Skeletal muscle tissue (tissue), 4 donors: ENCODE measurements around the gene DACT1. TPM values are rescaled to one million over a fixed set of nuclear protein-coding genes. Genes with fewer than 3 reads are reported as not detected.

Source experiments
- H3K27ac ChIP-seq: one replicate; pipeline ENCODE4 v1.7.0; 2013; ENCODE audit warnings: mild to moderate bottlenecking, low read depth, low read length, inconsistent platforms
- H3K27me3 ChIP-seq, 3 donors: one replicate each; pipeline ENCODE4 v1.7.0; 2013; ENCODE audit warnings: low read length in 3 of 3; ENCODE audit not compliant: control insufficient read depth in 3 of 3, insufficient read depth in 3 of 3
- H3K36me3 ChIP-seq, 3 donors: one replicate each; pipeline ENCODE4 v1.7.0; 2013; ENCODE audit warnings: low read length in 3 of 3; ENCODE audit not compliant: control insufficient read depth in 3 of 3, insufficient read depth in 3 of 3
- H3K4me1 ChIP-seq, 3 donors: one replicate each; pipeline ENCODE4 v1.7.0; 2013; ENCODE audit warnings: low read length in 3 of 3, mild to moderate bottlenecking in 3 of 3; ENCODE audit not compliant: control insufficient read depth in 3 of 3, insufficient read depth in 3 of 3
- H3K4me3 ChIP-seq, 3 donors: one replicate each; pipeline ENCODE4 v1.7.0; 2013; ENCODE audit warnings: low read length in 3 of 3
- H3K9ac ChIP-seq, 3 donors: one replicate each; pipeline ENCODE4 v1.7.0; 2013; ENCODE audit warnings: low read length in 3 of 3, mild to moderate bottlenecking in 3 of 3, moderate library complexity in 2 of 3, low read depth in 1 of 3
- H3K9me3 ChIP-seq, 3 donors: one replicate each; pipeline ENCODE4 v1.7.0; 2013; ENCODE audit warnings: low read length in 3 of 3; ENCODE audit not compliant: control insufficient read depth in 3 of 3
- total RNA-seq: library from RNA; depleted of rRNA; stranded (reverse); fragments of >200 nt; gene quantifications from one replicate; pipeline ENCODE4 v1.2.3, GENCODE V29; 2014
- donor health status: Osteomylitis.

Gene DACT1
- total RNA-seq, 1 donor from 2014 or later: 32.4 TPM

DNA sequence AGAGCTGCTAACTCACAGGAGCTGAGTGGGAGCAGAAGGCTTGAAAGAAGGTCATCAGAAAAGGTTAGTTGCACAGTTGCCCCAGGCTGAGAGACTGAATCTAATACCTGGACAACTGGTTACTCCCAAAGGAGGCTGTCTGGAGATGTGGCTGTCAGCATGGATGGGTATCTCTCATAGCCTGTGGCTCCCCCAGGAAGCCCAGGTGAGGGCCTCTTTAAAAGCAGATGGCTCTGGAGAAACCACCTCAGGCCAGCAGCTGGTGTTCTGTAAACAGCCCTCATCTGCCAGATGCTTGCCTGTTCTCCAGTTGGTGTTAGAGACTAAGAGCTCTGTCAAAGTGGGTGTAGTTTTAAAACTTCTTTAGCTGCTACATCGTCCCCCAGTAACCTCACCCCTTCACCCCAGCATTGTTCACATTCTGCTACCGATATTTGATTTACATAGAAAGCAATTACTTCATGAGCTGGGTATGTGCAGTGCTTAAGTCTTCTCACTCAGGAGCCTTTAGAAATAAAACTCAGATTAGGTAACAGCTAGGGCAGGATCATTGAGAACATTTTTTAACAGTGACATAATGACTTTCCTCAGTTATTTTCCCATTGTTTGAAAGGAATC is 25.8 kb downstream of the DACT1 start:
- no peaks in the 10 kb centered on the region for H3K9me3 ChIP-seq
- H3K27ac ChIP-seq: no peak overlapping the region
- H3K27me3 ChIP-seq: no peaks in the 10 kb centered on the region
- no peaks in the 10 kb centered on the region for H3K4me1 ChIP-seq
- H3K36me3 ChIP-seq: no peaks in the 10 kb centered on the region
- no peak overlapping the region for H3K4me3 ChIP-seq
- no peak overlapping the region for H3K9ac ChIP-seq

DNA sequence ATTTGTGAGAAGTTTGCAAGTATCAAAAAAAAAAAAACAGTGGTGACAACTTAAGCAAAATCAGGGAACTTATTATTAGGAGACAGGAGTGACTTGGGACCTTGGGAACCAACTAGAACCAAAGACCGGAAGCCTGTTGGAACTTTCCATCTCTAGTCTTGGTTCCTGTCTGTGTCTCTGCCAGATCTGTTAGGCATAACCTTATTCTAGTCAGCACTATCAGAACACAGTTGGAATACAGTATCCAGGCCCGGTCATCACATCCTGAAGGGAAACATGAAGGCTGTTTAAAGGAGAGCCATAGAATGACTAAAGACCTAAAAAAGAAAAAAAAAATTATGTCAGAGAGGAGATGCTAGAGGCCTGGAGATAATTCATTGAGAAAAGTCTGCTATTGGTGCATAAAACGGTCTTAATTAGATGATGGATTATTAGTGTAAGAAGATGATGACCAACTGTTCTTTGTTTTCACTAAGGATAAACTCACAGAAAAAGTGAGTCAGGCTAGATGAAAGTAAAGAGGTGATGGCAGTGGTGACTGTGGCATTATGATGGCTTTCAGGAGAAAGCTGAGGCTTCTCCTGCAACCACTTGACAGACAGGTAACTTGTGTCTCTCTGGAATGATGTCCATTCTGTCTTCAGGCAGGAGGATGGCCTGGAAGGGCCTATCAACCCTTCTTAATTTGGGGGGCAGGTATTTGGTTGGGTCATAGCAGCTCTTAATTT is 28.2 kb downstream of the DACT1 start:
- Histone ChIP-seq H3K27me3 (no peaks in the 10 kb centered on the region), H3K27ac (no peak overlapping the region), H3K9ac (no peak overlapping the region), H3K4me1 (peaks cover 0 to 6% (median 0%) of the 10 kb centered on the region in 3 donors), H3K4me3 (no peak overlapping the region), H3K9me3 (no peaks in the 10 kb centered on the region), H3K36me3 (no peaks in the 10 kb centered on the region)

DNA sequence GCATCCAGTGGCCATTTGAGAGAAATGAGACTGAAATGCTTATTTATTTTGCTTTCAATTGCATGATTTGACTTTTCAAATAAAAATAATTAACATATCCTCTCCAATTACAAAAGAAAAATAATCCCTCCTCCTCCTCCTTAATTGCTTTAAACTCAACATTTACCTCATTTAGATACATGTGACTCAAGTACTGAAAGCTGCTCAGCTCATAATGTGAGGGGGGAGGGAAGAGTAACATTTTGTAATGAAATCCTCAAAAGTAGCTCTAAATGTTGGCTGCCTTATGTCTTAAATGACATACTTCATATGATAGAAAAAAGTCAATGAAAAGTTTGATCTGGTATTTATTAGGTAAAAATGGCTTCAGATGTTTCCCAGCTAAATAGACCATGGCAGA is 29.0 kb downstream of the DACT1 start:
- H3K4me1 ChIP-seq: peaks cover 0 to 6% (median 0%) of the 10 kb centered on the region in 3 donors
- H3K36me3 ChIP-seq: no peaks in the 10 kb centered on the region
- H3K27ac ChIP-seq: no peak overlapping the region
- H3K27me3 ChIP-seq: no peaks in the 10 kb centered on the region
- no peaks in the 10 kb centered on the region for H3K9me3 ChIP-seq
- no peak overlapping the region for H3K9ac ChIP-seq
- H3K4me3 ChIP-seq: no peak overlapping the region

DNA sequence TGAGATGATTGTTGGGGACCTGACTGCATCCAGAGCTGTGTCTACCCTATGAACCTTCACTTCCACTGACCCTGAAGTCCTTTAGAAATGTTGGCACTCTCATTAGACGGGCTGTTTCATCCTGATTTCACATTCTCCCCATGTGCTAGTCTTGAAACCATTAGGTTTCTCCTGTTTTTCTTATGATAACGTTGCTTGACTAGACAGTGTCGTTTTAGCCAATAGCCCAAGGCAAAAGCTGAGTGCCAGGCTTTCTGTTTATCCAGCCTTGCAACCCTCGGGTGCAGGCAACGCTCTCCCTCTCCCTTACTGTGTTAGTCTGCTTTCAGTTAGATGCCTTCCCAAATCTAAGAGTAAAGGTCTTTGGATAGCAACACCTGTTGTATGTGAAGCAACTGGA is 30.1 kb downstream of the DACT1 start:
- H3K27ac ChIP-seq: no peak overlapping the region
- H3K4me3 ChIP-seq: no peak overlapping the region
- no peaks in the 10 kb centered on the region for H3K27me3 ChIP-seq
- no peaks in the 10 kb centered on the region for H3K9me3 ChIP-seq
- H3K9ac ChIP-seq: no peak overlapping the region
- no peaks in the 10 kb centered on the region for H3K36me3 ChIP-seq
- peaks cover 0 to 6% (median 0%) of the 10 kb centered on the region in 3 donors for H3K4me1 ChIP-seq

GRCh38 chr14:58668848-58669480 is 31.2 kb downstream of the DACT1 start:
- H3K4me1 ChIP-seq: peaks cover 0 to 6% (median 0%) of the 10 kb centered on the region in 3 donors
- H3K9me3 ChIP-seq: no peaks in the 10 kb centered on the region
- H3K27me3 ChIP-seq: no peaks in the 10 kb centered on the region
- H3K9ac ChIP-seq: no peak overlapping the region
- H3K27ac ChIP-seq: peak overlapping the region; percentile 26
- H3K4me3 ChIP-seq: no peak overlapping the region
- no peaks in the 10 kb centered on the region for H3K36me3 ChIP-seq

- Histone ChIP-seq H3K27ac (no peak overlapping the region), H3K9me3 (no peaks in the 10 kb centered on the region), H3K27me3 (no peaks in the 10 kb centered on the region), H3K4me3 (no peak overlapping the region), H3K9ac (no peak overlapping the region), H3K4me1 (peaks cover 0 to 6% (median 0%) of the 10 kb centered on the region in 3 donors), H3K36me3 (no peaks in the 10 kb centered on the region)
Observed at GRCh38 chr14:58669556-58670200, 31.9 kb downstream of the DACT1 start.

DNA sequence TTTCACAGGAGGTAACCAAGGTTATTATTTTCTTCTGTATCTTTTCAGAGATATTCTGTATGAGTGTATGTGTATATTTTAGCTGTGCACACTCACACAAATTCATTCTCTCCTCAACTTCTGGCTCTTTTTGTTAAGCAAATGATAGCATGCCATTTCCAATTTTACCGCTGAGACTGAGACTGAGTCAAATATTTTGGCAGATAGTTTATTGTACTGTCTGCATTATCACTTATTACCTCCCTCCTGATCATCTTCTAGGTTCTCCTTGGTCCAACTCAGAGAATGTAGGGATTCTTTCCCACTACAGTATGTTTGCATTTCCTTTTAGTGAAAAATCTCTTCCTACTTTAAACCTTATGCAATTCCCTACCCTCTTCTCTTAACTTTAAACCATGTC is 33.3 kb downstream of the DACT1 start:
- Histone ChIP-seq H3K27me3 (no peaks in the 10 kb centered on the region), H3K4me1 (peaks cover 0 to 6% (median 0%) of the 10 kb centered on the region in 3 donors), H3K36me3 (no peaks in the 10 kb centered on the region), H3K9me3 (no peaks in the 10 kb centered on the region), H3K9ac (no peak overlapping the region), H3K27ac (no peak overlapping the region), H3K4me3 (no peak overlapping the region)

DNA sequence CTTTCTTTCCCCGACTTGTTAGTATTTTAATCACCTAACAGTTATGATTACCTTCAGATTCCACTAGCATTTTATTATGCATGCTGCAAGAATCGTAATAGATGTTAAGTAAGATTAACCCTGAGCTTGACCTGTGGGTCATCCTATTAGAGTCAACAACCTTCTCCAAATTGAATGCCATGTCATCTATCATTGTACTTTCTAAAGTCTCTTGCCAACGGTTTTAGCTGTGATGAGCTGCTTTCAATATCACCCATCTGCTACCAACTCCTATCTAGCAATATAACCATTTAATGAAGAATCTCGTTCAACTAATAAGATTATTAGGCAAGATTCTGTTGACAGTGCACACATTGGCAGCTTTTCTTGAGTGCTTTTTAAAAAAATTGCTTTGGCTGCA is 33.7 kb downstream of the DACT1 start:
- Histone ChIP-seq H3K27ac (no peak overlapping the region), H3K9ac (no peak overlapping the region), H3K4me3 (no peak overlapping the region), H3K36me3 (no peaks in the 10 kb centered on the region), H3K27me3 (no peaks in the 10 kb centered on the region), H3K9me3 (no peaks in the 10 kb centered on the region), H3K4me1 (peaks cover 0 to 6% (median 0%) of the 10 kb centered on the region in 3 donors)

- Histone ChIP-seq H3K27ac (no peak overlapping the region), H3K9me3 (no peaks in the 10 kb centered on the region), H3K4me1 (peaks cover 0 to 6% (median 0%) of the 10 kb centered on the region in 3 donors), H3K9ac (no peak overlapping the region), H3K27me3 (no peaks in the 10 kb centered on the region), H3K4me3 (no peak overlapping the region), H3K36me3 (no peaks in the 10 kb centered on the region)
Observed at GRCh38 chr14:58673722-58674121, 36.0 kb downstream of the DACT1 start.

DNA sequence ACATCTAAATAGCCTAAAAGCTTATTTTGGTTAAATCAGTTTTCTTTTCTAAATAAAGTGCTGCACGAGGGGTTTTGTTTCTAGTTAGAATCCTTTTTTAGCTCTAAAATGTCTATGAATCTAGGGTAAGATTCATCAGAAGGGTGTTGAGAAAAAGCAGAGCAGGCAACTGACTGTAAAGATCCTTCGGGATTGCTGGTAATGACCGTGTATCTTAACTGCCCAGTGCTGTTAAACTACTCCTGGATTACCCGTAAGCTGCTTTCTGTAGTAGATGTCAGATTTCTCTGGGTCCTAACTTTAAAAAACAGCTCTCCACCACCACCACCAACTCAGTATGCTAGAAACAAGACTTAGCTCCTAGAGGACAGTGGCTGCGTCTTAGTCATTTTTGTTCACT is 39.2 kb downstream of the DACT1 start:
- Histone ChIP-seq H3K9me3 (no peaks in the 10 kb centered on the region), H3K9ac (no peak overlapping the region), H3K4me1 (no peaks in the 10 kb centered on the region), H3K36me3 (no peaks in the 10 kb centered on the region), H3K27me3 (no peaks in the 10 kb centered on the region), H3K4me3 (no peak overlapping the region), H3K27ac (no peak overlapping the region)
